ENCODE results near the gene CD52.

The CD52 gene

DNA sequence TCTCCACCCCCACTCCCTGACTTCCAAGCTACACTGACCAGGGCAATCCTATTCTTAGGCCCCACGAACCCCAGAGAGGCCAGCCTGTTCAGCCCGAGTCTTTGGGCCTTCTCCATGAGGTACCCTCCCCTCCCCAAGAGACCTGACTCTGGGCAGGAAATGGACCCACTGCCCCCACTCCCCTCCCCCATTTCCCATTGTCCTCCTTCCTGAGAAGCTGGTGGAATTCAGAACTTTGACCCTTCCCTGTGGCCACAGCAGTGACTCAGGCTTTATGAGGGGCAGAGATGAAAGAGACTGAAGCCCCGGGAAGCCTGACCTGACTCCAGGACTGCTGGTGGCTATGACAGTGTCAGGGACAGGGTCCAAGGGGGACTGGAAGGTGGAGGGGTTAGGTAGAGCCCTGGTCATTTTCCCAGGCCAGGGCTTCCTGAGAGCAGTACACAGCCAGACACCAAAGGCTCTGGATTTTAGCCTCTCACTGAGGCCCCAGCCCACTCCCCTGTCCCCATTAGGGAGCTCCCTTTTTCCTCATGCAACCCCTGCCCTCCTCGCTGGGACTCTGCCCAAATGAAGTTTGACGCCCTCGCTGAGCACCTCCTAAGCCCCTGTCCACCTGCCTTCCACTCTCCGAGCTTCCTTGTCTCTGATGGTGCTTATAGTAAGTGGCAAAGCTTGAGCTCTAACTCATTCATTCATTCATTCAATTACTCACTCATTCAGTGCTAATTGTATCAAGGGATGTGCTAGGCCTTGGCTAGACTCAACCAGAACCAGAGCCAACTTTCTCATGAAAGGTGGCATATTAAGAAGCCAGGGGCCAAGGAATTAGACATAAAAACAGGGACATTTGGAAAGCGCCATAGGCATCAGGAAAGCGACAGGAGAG lies 33.2 kb downstream of the CD52 start:
- Histone ChIP-seq H4K20me1 (ENCODE audit: insufficient read depth) (no peaks in the 10 kb centered on the region), H3K79me2 (ENCODE audit: insufficient read depth, low read depth) (no peaks in the 10 kb centered on the region), H3K36me3 (ENCODE audit: insufficient read depth) (no peaks in the 10 kb centered on the region), H3K4me1 (ENCODE audit: low read depth, poor library complexity, severe bottlenecking) (no peaks in the 10 kb centered on the region), H3K9ac (no peak overlapping the region), H3K27ac (no peak overlapping the region), H3K4me3 (IDR thresholded peaks at IDR 0.05; ENCODE audit: insufficient read depth, low read depth, low read length) (no peak overlapping the region), H3K4me2 (no peak overlapping the region), H2AFZ (ENCODE audit: low read depth) (no peak overlapping the region), H3K27me3 (ENCODE audit: insufficient read depth, low read depth) (no peaks in the 10 kb centered on the region)
- TF ChIP-seq CTCF (conservative IDR thresholded peaks at IDR 0.05; ENCODE audit: low read depth, low read length) = no peak

DNA sequence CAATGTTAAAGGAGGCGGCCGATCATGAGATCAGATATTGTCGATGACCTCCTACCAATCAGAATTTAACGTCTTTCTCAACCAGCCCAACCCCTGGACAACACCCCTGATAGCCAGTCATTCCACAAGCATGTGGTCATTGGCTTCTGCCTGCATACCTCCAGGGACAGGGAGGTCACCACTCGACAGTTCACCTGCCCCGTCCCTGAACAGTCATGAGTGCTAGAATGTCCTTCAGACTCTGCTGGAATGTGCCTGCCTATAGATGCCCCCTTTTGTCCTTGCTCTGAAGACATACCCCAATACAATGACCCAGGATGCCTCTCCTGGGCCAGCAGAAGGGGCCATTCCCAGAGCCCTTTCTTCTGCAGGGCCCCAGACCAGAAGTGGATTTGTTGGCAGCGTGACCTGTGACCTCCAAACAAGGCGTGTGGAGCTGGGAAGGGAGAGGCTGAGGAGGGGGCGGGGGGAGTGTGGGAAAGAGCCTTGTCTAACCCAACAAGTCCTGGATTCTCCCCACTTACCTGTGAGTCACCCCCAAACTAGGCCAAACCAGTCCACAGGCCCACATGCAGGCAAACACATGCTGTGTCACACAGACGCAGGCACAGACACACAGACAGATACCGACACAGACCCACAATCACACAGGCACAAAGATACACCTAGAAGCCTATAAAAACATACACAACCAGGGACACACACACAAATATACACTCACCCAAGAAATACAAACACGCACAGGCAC lies 34.0 kb downstream of the CD52 start:
- Histone ChIP-seq H3K4me1 (ENCODE audit: low read depth, poor library complexity, severe bottlenecking) (no peaks in the 10 kb centered on the region), H3K36me3 (ENCODE audit: insufficient read depth) (no peaks in the 10 kb centered on the region), H3K79me2 (ENCODE audit: insufficient read depth, low read depth) (no peaks in the 10 kb centered on the region), H3K4me3 (IDR thresholded peaks at IDR 0.05; ENCODE audit: insufficient read depth, low read depth, low read length) (no peak overlapping the region), H3K9ac (no peak overlapping the region), H3K27ac (no peak overlapping the region), H3K27me3 (ENCODE audit: insufficient read depth, low read depth) (no peaks in the 10 kb centered on the region), H3K4me2 (no peak overlapping the region), H2AFZ (ENCODE audit: low read depth) (no peak overlapping the region), H4K20me1 (ENCODE audit: insufficient read depth) (no peaks in the 10 kb centered on the region)
- no peak for TF ChIP-seq CTCF (conservative IDR thresholded peaks at IDR 0.05; ENCODE audit: low read depth, low read length)

- Histone ChIP-seq H3K36me3 (ENCODE audit: insufficient read depth) (no peaks in the 10 kb centered on the region), H3K4me2 (no peak overlapping the region), H3K4me1 (ENCODE audit: low read depth, poor library complexity, severe bottlenecking) (no peaks in the 10 kb centered on the region), H3K4me3 (IDR thresholded peaks at IDR 0.05; ENCODE audit: insufficient read depth, low read depth, low read length) (no peak overlapping the region), H3K27me3 (ENCODE audit: insufficient read depth, low read depth) (no peaks in the 10 kb centered on the region), H3K9ac (no peak overlapping the region), H4K20me1 (ENCODE audit: insufficient read depth) (no peaks in the 10 kb centered on the region), H3K79me2 (ENCODE audit: insufficient read depth, low read depth) (no peaks in the 10 kb centered on the region), H3K27ac (no peak overlapping the region), H2AFZ (ENCODE audit: low read depth) (no peak overlapping the region)
- no peak for TF ChIP-seq CTCF (conservative IDR thresholded peaks at IDR 0.05; ENCODE audit: low read depth, low read length)
Observed at GRCh38 chr1:26352338-26352679, 34.6 kb downstream of the CD52 start.

GRCh38 chr1:26353210-26353859 lies 35.6 kb downstream of the CD52 start:
- no peaks in the 10 kb centered on the region for H3K27me3 ChIP-seq (ENCODE audit: insufficient read depth, low read depth)
- no peak overlapping the region for H3K27ac ChIP-seq
- no peak overlapping the region for H3K4me2 ChIP-seq
- TF ChIP-seq CTCF (conservative IDR thresholded peaks at IDR 0.05; ENCODE audit: low read depth, low read length) = no peak
- H2AFZ ChIP-seq (ENCODE audit: low read depth) = no peak overlapping the region
- no peaks in the 10 kb centered on the region for H3K4me1 ChIP-seq (ENCODE audit: low read depth, poor library complexity, severe bottlenecking)
- no peaks in the 10 kb centered on the region for H4K20me1 ChIP-seq (ENCODE audit: insufficient read depth)
- no peak overlapping the region for H3K4me3 ChIP-seq (IDR thresholded peaks at IDR 0.05; ENCODE audit: insufficient read depth, low read depth, low read length)
- H3K36me3 ChIP-seq (ENCODE audit: insufficient read depth) = no peaks in the 10 kb centered on the region
- no peak overlapping the region for H3K9ac ChIP-seq
- H3K79me2 ChIP-seq (ENCODE audit: insufficient read depth, low read depth) = no peaks in the 10 kb centered on the region
